ENCODE data around the gene PPM1B. TPM values are rescaled to one million over a fixed set of nuclear protein-coding genes. Genes with fewer than 3 reads are reported as not detected.
A peak's percentile ranks its signal among the peaks of the same experiment; 100 is the strongest.

PPM1B gene
- total and polyA plus RNA-seq, 8 donors: 11.7 to 122 (median 28.9) TPM

GRCh38 chr2:44163777-44164176, 4.9 kb upstream of the PPM1B start:
- H3K9me3 ChIP-seq: no peaks in the 10 kb centered on the region
- no peaks in the 10 kb centered on the region for H3K36me3 ChIP-seq
- no peak overlapping the region for H3K4me3 ChIP-seq
- TF ChIP-seq POLR2AphosphoS5 (IDR thresholded peaks at IDR 0.05): no peak
- no peak for TF ChIP-seq POLR2A (IDR thresholded peaks at IDR 0.05)
- no peak for TF ChIP-seq EP300 (IDR thresholded peaks at IDR 0.05)
- no peak for TF ChIP-seq CTCF (IDR thresholded peaks at IDR 0.05)
- H3K27ac ChIP-seq: no peak overlapping the region
- H3K27me3 ChIP-seq: no peaks in the 10 kb centered on the region
- peaks cover 0 to 5% (median 2%) of the 10 kb centered on the region in 4 donors for H3K4me1 ChIP-seq
- no peak for DNase-seq
- intact Hi-C loops (cut with DNase I; ENCODE audit: low total_unique reads): no loop called here
- 63 to 81% (median 74%) methylated on average over 2 of the region's 2 CpGs for WGBS, 5 donors

- Histone ChIP-seq H3K36me3 (no peaks in the 10 kb centered on the region), H3K27ac (no peak overlapping the region), H3K27me3 (no peaks in the 10 kb centered on the region), H3K9me3 (no peaks in the 10 kb centered on the region), H3K4me1 (peaks cover 0 to 5% (median 2%) of the 10 kb centered on the region in 4 donors), H3K4me3 (no peak overlapping the region)
- intact Hi-C loops (cut with DNase I; ENCODE audit: low total_unique reads): no loop called here
- no peak for DNase-seq
- 95 to 99% (median 97%) methylated on average over 3 of the region's 3 CpGs for WGBS, 5 donors
- TF ChIP-seq EP300 (IDR thresholded peaks at IDR 0.05): no peak
- TF ChIP-seq POLR2AphosphoS5 (IDR thresholded peaks at IDR 0.05): no peak
- TF ChIP-seq CTCF (IDR thresholded peaks at IDR 0.05): no peak
- no peak for TF ChIP-seq POLR2A (IDR thresholded peaks at IDR 0.05)
These were observed 4.1 kb upstream of the PPM1B start for GRCh38 chr2:44164617-44165016.

GRCh38 chr2:44166096-44166495, 2.6 kb upstream of the PPM1B start:
- peaks cover 0 to 19% (median 7%) of the 10 kb centered on the region in 4 donors for H3K4me1 ChIP-seq
- TF ChIP-seq POLR2AphosphoS5 (IDR thresholded peaks at IDR 0.05) (no peak), EP300 (IDR thresholded peaks at IDR 0.05) (no peak), CTCF (IDR thresholded peaks at IDR 0.05) (no peak), POLR2A (IDR thresholded peaks at IDR 0.05) (no peak)
- H3K27me3 ChIP-seq: no peaks in the 10 kb centered on the region
- H3K27ac ChIP-seq: no peak overlapping the region
- 67 to 79% (median 76%) methylated on average over 23 of the region's 23 CpGs for WGBS, 5 donors
- no peaks in the 10 kb centered on the region for H3K9me3 ChIP-seq
- no peaks in the 10 kb centered on the region for H3K36me3 ChIP-seq
- intact Hi-C loops (cut with DNase I; ENCODE audit: low total_unique reads): no loop called here
- DNase-seq: no peak
- no peak overlapping the region for H3K4me3 ChIP-seq

- 28 to 36% (median 31%) methylated on average over 18 of the region's 18 CpGs for WGBS, 5 donors
- DNase-seq: no peak
- H3K4me1 ChIP-seq: peaks cover 0 to 32% (median 19%) of the 10 kb centered on the region in 4 donors
- H3K36me3 ChIP-seq: no peaks in the 10 kb centered on the region
- H3K27ac ChIP-seq: peak overlapping the region; percentile 83 to 99 (median 96)
- TF ChIP-seq POLR2AphosphoS5 (IDR thresholded peaks at IDR 0.05): no peak
- TF ChIP-seq EP300 (IDR thresholded peaks at IDR 0.05): no peak
- TF ChIP-seq POLR2A (IDR thresholded peaks at IDR 0.05): no peak
- intact Hi-C loops (cut with DNase I; ENCODE audit: low total_unique reads): no loop called here
- peak overlapping the region; percentile 38 to 92 (median 50) for H3K4me3 ChIP-seq
- H3K27me3 ChIP-seq: no peaks in the 10 kb centered on the region
- no peaks in the 10 kb centered on the region for H3K9me3 ChIP-seq
These were observed 1.3 kb upstream of the PPM1B start for GRCh38 chr2:44167311-44167907.

Data from stomach (tissue), 9 donors.